Neuron (in vitro differentiated cells): ENCODE data around the gene BICDL1.

Experiments used
- H2AFZ ChIP-seq: one replicate; pipeline ENCODE4 v1.6.1; 2013; ENCODE audit warnings: low read depth, mild to moderate bottlenecking, inconsistent platforms, low read length, moderate library complexity
- H3K27me3 ChIP-seq: one replicate; pipeline ENCODE4 v1.6.1; 2013; ENCODE audit warnings: low read length; ENCODE audit not compliant: insufficient read depth
- H3K36me3 ChIP-seq: one replicate; pipeline ENCODE4 v1.6.1; 2013; ENCODE audit warnings: low read length; ENCODE audit not compliant: insufficient read depth
- H3K4me1 ChIP-seq: one replicate; pipeline ENCODE4 v1.6.1; 2013; ENCODE audit warnings: low read length; ENCODE audit not compliant: insufficient read depth
- H3K4me3 ChIP-seq: 2 replicates; pipeline ENCODE4 v1.5.1; 2013; ENCODE audit warnings: mild to moderate bottlenecking, low read length, moderate library complexity
- H3K9me3 ChIP-seq: one replicate; pipeline ENCODE4 v1.6.1; 2013; ENCODE audit warnings: low read length

BICDL1 gene

GRCh38 chr12:120141336-120141735 lies 152.3 kb downstream of the BICDL1 start:
- Histone ChIP-seq H2AFZ (no peak overlapping the region), H3K4me1 (no peaks in the 10 kb centered on the region), H3K9me3 (no peaks in the 10 kb centered on the region), H3K4me3 (no peak overlapping the region), H3K27me3 (no peaks in the 10 kb centered on the region), H3K36me3 (peaks cover 88% of the 10 kb centered on the region)

- H3K4me1 ChIP-seq, result no peaks in the 10 kb centered on the region
- peaks cover 88% of the 10 kb centered on the region for H3K36me3 ChIP-seq
- no peak overlapping the region for H2AFZ ChIP-seq
- H3K4me3 ChIP-seq, result no peak overlapping the region
- no peaks in the 10 kb centered on the region for H3K27me3 ChIP-seq
- no peaks in the 10 kb centered on the region for H3K9me3 ChIP-seq
These were observed 153.3 kb downstream of the BICDL1 start for GRCh38 chr12:120142231-120142877.
